Activated CD4-positive, CD25-positive, alpha-beta regulatory T cell treated with anti-CD3 and anti-CD28 coated beads, Interleukin-2, amount 50 U/mL, for 24 hours (primary cell): ENCODE results near the gene SMIM41.

Experiments
- ATAC-seq, 2 donors: fragments of 150-1000 bp; cut with Tn5 transposase; one replicate each; pipeline ENCODE4 v1.10.0; 2021; ENCODE audit warnings: mild to moderate bottlenecking in 1 of 2, moderate library complexity in 1 of 2

Gene SMIM41

GRCh38 chr12:52147964-52148463, 68.5 kb downstream of the SMIM41 start:
- ATAC-seq = no peak

GRCh38 chr12:52148464-52149181, 69.1 kb downstream of the SMIM41 start:
- no peak for ATAC-seq

- no peak for ATAC-seq
Measured at GRCh38 chr12:52149182-52149641, 69.7 kb downstream of the SMIM41 start.

GRCh38 chr12:52149651-52150241, 70.2 kb downstream of the SMIM41 start:
- ATAC-seq = no peak

- ATAC-seq = no peak
Measured at GRCh38 chr12:52151153-52151836, 71.8 kb downstream of the SMIM41 start.

- ATAC-seq = peak; percentile 72
Measured at GRCh38 chr12:52151837-52152783, 72.6 kb downstream of the SMIM41 start.

- no peak for ATAC-seq
Measured at GRCh38 chr12:52152905-52153317, 73.4 kb downstream of the SMIM41 start.

GRCh38 chr12:52155048-52155868, 75.8 kb downstream of the SMIM41 start:
- ATAC-seq = no peak

- no peak for ATAC-seq
Measured at GRCh38 chr12:52156311-52156710, 76.8 kb downstream of the SMIM41 start.

GRCh38 chr12:52156757-52157565, 77.5 kb downstream of the SMIM41 start:
- peak in 1 of 2 donors; percentile 60 for ATAC-seq

GRCh38 chr12:52157566-52158150, 78.2 kb downstream of the SMIM41 start:
- ATAC-seq = no peak
